Astrocyte (in vitro differentiated cells and primary cell): ENCODE data around the gene DHX58. TPM values are rescaled to one million over a fixed set of nuclear protein-coding genes. Genes with fewer than 3 reads are reported as not detected.

Source experiments
- DNase-seq: peaks from one replicate; pipeline ENCODE4 v3.0.0-alpha.2; 2010; ENCODE audit warnings: low read depth
- FAIRE-seq: peaks from 2 replicates; lab custom pipeline; 2011; peaks lifted over from hg19 to GRCh38; lab: Jason Lieb, UNC
- H2AFZ ChIP-seq: 2 replicates; pipeline ENCODE4 v1.6.0; 2012; ENCODE audit warnings: low read depth, low read length, inconsistent platforms
- H3K27ac ChIP-seq: 2 replicates; pipeline ENCODE4 v1.5.1; 2011; ENCODE audit warnings: low read depth, low read length, inconsistent platforms
- H3K27me3 ChIP-seq: 2 replicates; pipeline ENCODE4 v1.6.0; 2011; ENCODE audit warnings: low read length, inconsistent platforms; ENCODE audit not compliant: insufficient read depth
- H3K36me3 ChIP-seq: 2 replicates; pipeline ENCODE4 v1.5.1; 2011; ENCODE audit warnings: low read length, inconsistent platforms; ENCODE audit not compliant: insufficient read depth
- H3K4me1 ChIP-seq: 2 replicates; pipeline ENCODE4 v1.5.1; 2011; ENCODE audit warnings: low read length, inconsistent platforms; ENCODE audit not compliant: insufficient read depth
- H3K4me2 ChIP-seq: 2 replicates; pipeline ENCODE4 v1.6.0; 2012; ENCODE audit warnings: low read length, inconsistent platforms
- H3K4me3 ChIP-seq: 2 replicates; pipeline ENCODE4 v1.5.1; 2011; ENCODE audit warnings: low read depth, mild to moderate bottlenecking, low read length, inconsistent platforms; ENCODE audit not compliant: insufficient read depth
- H3K79me2 ChIP-seq: 2 replicates; pipeline ENCODE4 v1.6.0; 2012; ENCODE audit warnings: mild to moderate bottlenecking, low read length, inconsistent platforms; ENCODE audit not compliant: insufficient read depth
- H3K9ac ChIP-seq: 2 replicates; pipeline ENCODE4 v1.6.0; 2012; ENCODE audit warnings: mild to moderate bottlenecking, low read length, inconsistent platforms
- H3K9me3 ChIP-seq: 2 replicates; pipeline ENCODE4 v1.5.1; 2012; ENCODE audit warnings: low read depth, mild to moderate bottlenecking, low read length, inconsistent platforms; ENCODE audit not compliant: insufficient read depth
- H4K20me1 ChIP-seq: 2 replicates; pipeline ENCODE4 v1.6.0; 2012; ENCODE audit warnings: low read length, inconsistent platforms; ENCODE audit not compliant: insufficient read depth
- H3K27ac Mint-ChIP-seq: one replicate; pipeline ENCODE4 v1.8.0; 2021; ENCODE audit warnings: mild to moderate bottlenecking, mixed read lengths; ENCODE audit not compliant: unreplicated experiment
- H3K27me3 Mint-ChIP-seq: one replicate; pipeline ENCODE4 v1.8.0; 2021; ENCODE audit warnings: low read depth, mixed read lengths; ENCODE audit not compliant: unreplicated experiment
- H3K36me3 Mint-ChIP-seq: one replicate; pipeline ENCODE4 v1.8.0; 2021; ENCODE audit warnings: low read depth, mixed read lengths; ENCODE audit not compliant: unreplicated experiment
- H3K4me1 Mint-ChIP-seq: one replicate; pipeline ENCODE4 v1.8.0; 2021; ENCODE audit warnings: low read depth, mixed read lengths; ENCODE audit not compliant: unreplicated experiment
- H3K4me3 Mint-ChIP-seq: one replicate; pipeline ENCODE4 v1.8.0; 2021; ENCODE audit warnings: mild to moderate bottlenecking, moderate library complexity, mixed read lengths; ENCODE audit not compliant: unreplicated experiment
- H3K9me3 Mint-ChIP-seq: one replicate; pipeline ENCODE4 v1.8.0; 2021; ENCODE audit warnings: mild to moderate bottlenecking, mixed read lengths; ENCODE audit not compliant: unreplicated experiment
- EZH2 ChIP-seq: IDR thresholded peaks from 2 replicates; pipeline ENCODE4 v1.6.1; 2012; ENCODE audit warnings: mild to moderate bottlenecking, low read length, inconsistent platforms; ENCODE audit not compliant: insufficient read depth
- total RNA-seq: library from RNA; stranded (reverse); gene quantifications from 2 replicates; pipeline ENCODE4 v1.2.1, GENCODE V29; 2021
- TF ChIP-seq, protein P1 (sequence below): IDR thresholded peaks from 2 replicates; pipeline ENCODE4 v1.5.1; 2011; ENCODE audit warnings: low read depth, mild to moderate bottlenecking, inconsistent platforms, low read length, moderate library complexity; ENCODE audit not compliant: insufficient read depth

The DHX58 gene
- total RNA-seq, 1 donor from 2014 or later: 5.4 TPM

DNA sequence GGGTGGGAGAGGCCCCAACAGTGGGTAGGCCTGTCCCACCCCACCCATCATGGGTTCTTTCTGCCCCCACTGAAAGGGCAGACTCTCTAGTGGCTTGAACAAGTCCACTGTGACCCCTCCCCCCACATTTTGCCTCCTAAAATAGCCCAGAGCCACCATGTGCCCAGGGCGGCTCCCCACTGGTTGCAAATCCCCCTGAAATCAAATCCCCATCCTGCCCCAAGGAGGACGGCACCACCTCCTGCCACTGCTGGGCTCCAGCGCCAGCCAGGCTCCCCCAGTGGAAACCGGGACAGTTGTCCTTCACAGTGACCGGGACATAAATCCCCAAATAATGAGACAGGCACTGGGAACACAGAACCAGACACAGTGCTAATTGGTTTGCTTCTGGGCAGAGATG lies 34.8 kb downstream of the DHX58 start:
- no peak overlapping the region for H3K27ac ChIP-seq
- FAIRE-seq: no peak
- H3K9ac ChIP-seq: no peak overlapping the region
- no peak overlapping the region for H3K4me2 ChIP-seq
- Mint-ChIP-seq H3K4me3 (no peak overlapping the region), H3K27ac (no peak overlapping the region), H3K27me3 (peaks cover 41% of the 10 kb centered on the region), H3K9me3 (no peaks in the 10 kb centered on the region), H3K36me3 (no peaks in the 10 kb centered on the region), H3K4me1 (no peaks in the 10 kb centered on the region)
- H3K9me3 ChIP-seq: no peaks in the 10 kb centered on the region
- no peak overlapping the region for H2AFZ ChIP-seq
- no peaks in the 10 kb centered on the region for H4K20me1 ChIP-seq
- TF ChIP-seq EZH2: no peak
- TF ChIP-seq, protein P1, sequence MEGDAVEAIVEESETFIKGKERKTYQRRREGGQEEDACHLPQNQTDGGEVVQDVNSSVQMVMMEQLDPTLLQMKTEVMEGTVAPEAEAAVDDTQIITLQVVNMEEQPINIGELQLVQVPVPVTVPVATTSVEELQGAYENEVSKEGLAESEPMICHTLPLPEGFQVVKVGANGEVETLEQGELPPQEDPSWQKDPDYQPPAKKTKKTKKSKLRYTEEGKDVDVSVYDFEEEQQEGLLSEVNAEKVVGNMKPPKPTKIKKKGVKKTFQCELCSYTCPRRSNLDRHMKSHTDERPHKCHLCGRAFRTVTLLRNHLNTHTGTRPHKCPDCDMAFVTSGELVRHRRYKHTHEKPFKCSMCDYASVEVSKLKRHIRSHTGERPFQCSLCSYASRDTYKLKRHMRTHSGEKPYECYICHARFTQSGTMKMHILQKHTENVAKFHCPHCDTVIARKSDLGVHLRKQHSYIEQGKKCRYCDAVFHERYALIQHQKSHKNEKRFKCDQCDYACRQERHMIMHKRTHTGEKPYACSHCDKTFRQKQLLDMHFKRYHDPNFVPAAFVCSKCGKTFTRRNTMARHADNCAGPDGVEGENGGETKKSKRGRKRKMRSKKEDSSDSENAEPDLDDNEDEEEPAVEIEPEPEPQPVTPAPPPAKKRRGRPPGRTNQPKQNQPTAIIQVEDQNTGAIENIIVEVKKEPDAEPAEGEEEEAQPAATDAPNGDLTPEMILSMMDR: no peak
- peaks cover 6% of the 10 kb centered on the region for H3K27me3 ChIP-seq
- DNase-seq: no peak
- H3K36me3 ChIP-seq: no peaks in the 10 kb centered on the region
- no peaks in the 10 kb centered on the region for H3K4me1 ChIP-seq
- H3K4me3 ChIP-seq: no peak overlapping the region
- no peaks in the 10 kb centered on the region for H3K79me2 ChIP-seq

DNA sequence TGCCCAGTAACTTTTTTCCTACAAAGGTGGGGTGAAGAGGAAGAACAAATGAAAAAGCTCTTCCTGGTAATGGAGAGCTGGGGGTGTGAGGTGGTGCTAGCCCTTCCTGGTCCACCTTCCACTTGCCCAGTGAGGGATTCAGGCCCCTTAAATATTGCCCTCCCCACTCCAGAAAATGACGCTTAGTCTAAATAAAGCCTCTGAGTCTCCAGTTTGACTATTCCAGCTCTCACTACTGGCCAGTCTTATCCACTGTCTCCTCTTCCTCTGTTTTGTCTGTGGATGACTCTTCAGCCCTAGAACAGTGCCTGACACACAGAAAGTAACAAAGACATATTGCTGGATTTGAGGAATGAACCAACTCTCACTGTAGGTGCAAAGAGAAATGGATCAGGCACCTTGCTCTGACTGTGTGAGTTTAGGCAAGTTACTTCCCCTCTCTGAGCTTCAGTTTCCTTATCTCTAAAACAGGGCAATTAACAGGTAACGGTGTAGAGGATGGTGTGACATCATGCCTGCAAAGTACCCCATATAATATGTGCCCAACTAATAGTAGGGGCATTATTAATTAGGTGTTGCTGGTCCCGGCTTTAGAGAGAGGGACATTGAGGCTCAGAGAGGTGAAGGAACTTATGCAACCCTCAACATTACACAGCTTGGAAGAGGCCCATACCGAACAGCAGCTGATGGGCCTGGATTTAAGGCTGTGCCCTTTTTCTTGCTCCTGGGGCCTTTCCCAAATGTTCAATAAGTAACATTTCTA lies 35.5 kb downstream of the DHX58 start:
- Histone ChIP-seq H3K4me2 (no peak overlapping the region), H3K9ac (no peak overlapping the region), H3K4me3 (no peak overlapping the region), H3K9me3 (no peaks in the 10 kb centered on the region), H4K20me1 (no peaks in the 10 kb centered on the region), H3K36me3 (no peaks in the 10 kb centered on the region), H3K4me1 (no peaks in the 10 kb centered on the region), H3K27me3 (peaks cover 9% of the 10 kb centered on the region), H3K27ac (no peak overlapping the region), H2AFZ (no peak overlapping the region), H3K79me2 (no peaks in the 10 kb centered on the region)
- TF ChIP-seq, protein P1: no peak
- TF ChIP-seq EZH2: no peak
- Mint-ChIP-seq H3K36me3 (no peaks in the 10 kb centered on the region), H3K27ac (no peak overlapping the region), H3K9me3 (no peaks in the 10 kb centered on the region), H3K27me3 (peaks cover 41% of the 10 kb centered on the region), H3K4me1 (no peaks in the 10 kb centered on the region), H3K4me3 (no peak overlapping the region)
- no peak for FAIRE-seq
- DNase-seq: no peak

DNA sequence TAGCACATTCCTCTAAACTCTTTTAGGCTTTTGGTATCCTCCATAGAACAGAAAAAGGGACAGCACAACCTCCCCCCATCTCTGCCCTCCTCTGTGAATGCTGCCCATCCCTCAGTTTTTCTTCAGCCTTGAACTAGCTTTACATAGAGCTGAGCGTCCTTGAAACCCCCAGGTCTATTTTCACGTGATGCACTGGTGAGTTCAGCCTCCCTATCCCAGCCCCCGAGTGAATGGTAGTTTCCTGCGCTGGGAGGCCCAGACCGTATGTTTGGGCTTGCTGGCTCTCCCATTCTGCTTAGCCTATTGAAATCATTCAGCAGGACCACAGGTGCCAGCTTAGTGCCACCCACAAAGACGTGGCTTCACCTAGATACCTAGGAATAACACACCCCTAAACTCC lies 36.7 kb downstream of the DHX58 start:
- H3K27me3 ChIP-seq: peaks cover 15% of the 10 kb centered on the region
- no peaks in the 10 kb centered on the region for H3K4me1 Mint-ChIP-seq

More for the DNA sequence above, 36.7 kb downstream of the DHX58 start:
- no peaks in the 10 kb centered on the region for H3K36me3 ChIP-seq
- H3K36me3 Mint-ChIP-seq: no peaks in the 10 kb centered on the region
- H3K4me2 ChIP-seq: no peak overlapping the region
- H2AFZ ChIP-seq: no peak overlapping the region
- no peaks in the 10 kb centered on the region for H3K4me1 ChIP-seq
- H3K9me3 ChIP-seq: no peaks in the 10 kb centered on the region
- DNase-seq (no peak), FAIRE-seq (no peak)
- no peaks in the 10 kb centered on the region for H3K79me2 ChIP-seq
- H3K27ac Mint-ChIP-seq: no peak overlapping the region
- H3K4me3 Mint-ChIP-seq: no peak overlapping the region
- H3K4me3 ChIP-seq: no peak overlapping the region
- no peaks in the 10 kb centered on the region for H4K20me1 ChIP-seq
- no peak overlapping the region for H3K9ac ChIP-seq
- TF ChIP-seq, protein P1: no peak
- no peak for TF ChIP-seq EZH2
- peaks cover 49% of the 10 kb centered on the region for H3K27me3 Mint-ChIP-seq
- H3K9me3 Mint-ChIP-seq: no peaks in the 10 kb centered on the region
- H3K27ac ChIP-seq: no peak overlapping the region
